Stimulated activated CD8-positive, alpha-beta memory T cell treated with anti-CD3 and anti-CD28 coated beads, Interleukin-4, amount 100 ng/mL, for 48 hours (primary cell): ENCODE results near the gene MTMR11.
"Not testable (repeated sequence)": the region's sequence is repeated elsewhere in the genome, so short reads cannot be mapped to it uniquely, and the experiment has no call there.

Experiments
- DNase-seq: peaks from one replicate; pipeline ENCODE4 v3.0.0-alpha.2; 2020

The MTMR11 gene

GRCh38 chr1:149936170-149936991, at the start of gene MTMR11:
MTMR11 (minus strand) TSS chr1:149936879; CDS start chr1:149936647, 232 bp downstream.
- no peak for DNase-seq

GRCh38 chr1:149979972-149980540, 43.4 kb upstream of the MTMR11 start:
- no peak for DNase-seq

GRCh38 chr1:149979245-149979971, 42.7 kb upstream of the MTMR11 start:
- DNase-seq, result no peak

GRCh38 chr1:149978547-149979023, 41.9 kb upstream of the MTMR11 start:
- DNase-seq, result no peak

- no peak for DNase-seq
These were observed 40.7 kb upstream of the MTMR11 start for GRCh38 chr1:149977345-149977744.

GRCh38 chr1:149972547-149972946, 35.9 kb upstream of the MTMR11 start:
- no peak for DNase-seq

GRCh38 chr1:149967646-149968045, 31.0 kb upstream of the MTMR11 start:
- no peak for DNase-seq

GRCh38 chr1:149967041-149967440, 30.4 kb upstream of the MTMR11 start:
- DNase-seq, result no peak

- no peak for DNase-seq
These were observed 29.7 kb upstream of the MTMR11 start for GRCh38 chr1:149966405-149966804.

- DNase-seq, result no peak
These were observed 28.8 kb upstream of the MTMR11 start for GRCh38 chr1:149965440-149965839.

- no peak for DNase-seq
These were observed 26.7 kb upstream of the MTMR11 start for GRCh38 chr1:149963358-149963757.

- no peak for DNase-seq
These were observed 26.1 kb upstream of the MTMR11 start for GRCh38 chr1:149962736-149963135.

GRCh38 chr1:149962039-149962647, 25.5 kb upstream of the MTMR11 start:
- peak; percentile 43 for DNase-seq

GRCh38 chr1:149957548-149957947, 20.9 kb upstream of the MTMR11 start:
- DNase-seq, result not testable (repeated sequence)

- DNase-seq, result no peak
These were observed 13.2 kb upstream of the MTMR11 start for GRCh38 chr1:149949911-149950310.

- no peak for DNase-seq
These were observed 8.5 kb upstream of the MTMR11 start for GRCh38 chr1:149945206-149945605.

- no peak for DNase-seq
These were observed 6.2 kb upstream of the MTMR11 start for GRCh38 chr1:149942885-149943284.

- DNase-seq, result no peak
These were observed 5.5 kb upstream of the MTMR11 start for GRCh38 chr1:149942207-149942606.

- no peak for DNase-seq
These were observed 3.7 kb upstream of the MTMR11 start for GRCh38 chr1:149940427-149940826.

- not testable (repeated sequence) for DNase-seq
These were observed 2.0 kb upstream of the MTMR11 start for GRCh38 chr1:149938668-149939003.

- DNase-seq, result no peak
These were observed 1.1 kb upstream of the MTMR11 start for GRCh38 chr1:149937759-149938158.

GRCh38 chr1:149936992-149937705, 470 bp upstream of the MTMR11 start:
- no peak for DNase-seq

- DNase-seq, result no peak
These were observed 2.3 kb downstream of the MTMR11 start for GRCh38 chr1:149934356-149934755.
